Measurements from ENCODE around the gene PDE4B.

GRCh38 chr1:66335125-66335524 is 542.4 kb downstream of the PDE4B start:
- TF ChIP-seq CTCF (IDR thresholded peaks at IDR 0.05; ENCODE audit: low read depth, low read length) (no peak), EZH2phosphoT487 (IDR thresholded peaks at IDR 0.05; ENCODE audit: low read depth) (no peak)
